GM13976 (cell line): ENCODE data around the gene ARHGEF16.

Source experiments
- DNase-seq: peaks from one replicate; pipeline ENCODE4 v3.0.0; 2012; ENCODE audit warnings: low spot score
- in situ Hi-C: fragments of 300-500 bp; cut with MboI; formaldehyde crosslinking; loops from one replicate; pipeline ENCODE4 v1.12.0; 2022; ENCODE audit warnings: low sequenced_read_pairs, mixed read lengths, inconsistent platforms; ENCODE audit not compliant: unreplicated experiment
- TF ChIP-seq, protein P1 (sequence below): IDR thresholded peaks from 2 replicates; pipeline ENCODE4 v1.5.1; 2012; ENCODE audit warnings: borderline replicate concordance, mild to moderate bottlenecking; ENCODE audit not compliant: insufficient read depth; ENCODE audit errors: extremely low read depth, missing control alignments, control extremely low read depth

The ARHGEF16 gene

DNA sequence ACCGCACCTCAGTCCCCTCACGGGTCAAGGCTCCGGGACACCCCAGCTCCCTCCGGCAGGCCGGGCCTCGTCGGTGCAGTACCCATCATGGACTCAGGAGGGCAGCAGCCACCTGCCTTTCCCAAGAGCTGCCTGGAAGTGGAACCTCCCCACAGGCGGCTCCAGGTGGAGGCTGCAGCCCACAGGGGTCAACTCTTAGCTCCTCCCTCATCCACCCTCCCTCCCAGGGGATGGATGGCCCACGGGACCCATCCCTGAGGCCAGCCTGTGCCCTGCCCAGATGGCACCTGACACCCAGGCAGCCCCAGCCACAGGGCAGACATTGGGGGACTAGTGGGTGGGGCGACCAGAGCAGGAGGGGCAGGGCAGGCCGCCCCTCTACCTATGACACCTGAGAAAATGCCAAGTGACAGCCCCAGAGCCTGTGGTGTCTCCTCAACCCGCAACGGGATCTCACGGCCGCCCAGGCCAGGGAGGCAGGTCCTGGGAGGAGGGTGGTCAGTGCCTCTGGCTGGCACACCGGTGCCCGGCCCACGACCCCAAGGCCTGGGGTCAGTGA, 1.2 kb upstream of the ARHGEF16 start:
- DNase-seq: peak; percentile 93
- TF ChIP-seq, protein P1, sequence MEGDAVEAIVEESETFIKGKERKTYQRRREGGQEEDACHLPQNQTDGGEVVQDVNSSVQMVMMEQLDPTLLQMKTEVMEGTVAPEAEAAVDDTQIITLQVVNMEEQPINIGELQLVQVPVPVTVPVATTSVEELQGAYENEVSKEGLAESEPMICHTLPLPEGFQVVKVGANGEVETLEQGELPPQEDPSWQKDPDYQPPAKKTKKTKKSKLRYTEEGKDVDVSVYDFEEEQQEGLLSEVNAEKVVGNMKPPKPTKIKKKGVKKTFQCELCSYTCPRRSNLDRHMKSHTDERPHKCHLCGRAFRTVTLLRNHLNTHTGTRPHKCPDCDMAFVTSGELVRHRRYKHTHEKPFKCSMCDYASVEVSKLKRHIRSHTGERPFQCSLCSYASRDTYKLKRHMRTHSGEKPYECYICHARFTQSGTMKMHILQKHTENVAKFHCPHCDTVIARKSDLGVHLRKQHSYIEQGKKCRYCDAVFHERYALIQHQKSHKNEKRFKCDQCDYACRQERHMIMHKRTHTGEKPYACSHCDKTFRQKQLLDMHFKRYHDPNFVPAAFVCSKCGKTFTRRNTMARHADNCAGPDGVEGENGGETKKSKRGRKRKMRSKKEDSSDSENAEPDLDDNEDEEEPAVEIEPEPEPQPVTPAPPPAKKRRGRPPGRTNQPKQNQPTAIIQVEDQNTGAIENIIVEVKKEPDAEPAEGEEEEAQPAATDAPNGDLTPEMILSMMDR: peak; percentile 98
- in situ Hi-C loops: no loop called here

DNA sequence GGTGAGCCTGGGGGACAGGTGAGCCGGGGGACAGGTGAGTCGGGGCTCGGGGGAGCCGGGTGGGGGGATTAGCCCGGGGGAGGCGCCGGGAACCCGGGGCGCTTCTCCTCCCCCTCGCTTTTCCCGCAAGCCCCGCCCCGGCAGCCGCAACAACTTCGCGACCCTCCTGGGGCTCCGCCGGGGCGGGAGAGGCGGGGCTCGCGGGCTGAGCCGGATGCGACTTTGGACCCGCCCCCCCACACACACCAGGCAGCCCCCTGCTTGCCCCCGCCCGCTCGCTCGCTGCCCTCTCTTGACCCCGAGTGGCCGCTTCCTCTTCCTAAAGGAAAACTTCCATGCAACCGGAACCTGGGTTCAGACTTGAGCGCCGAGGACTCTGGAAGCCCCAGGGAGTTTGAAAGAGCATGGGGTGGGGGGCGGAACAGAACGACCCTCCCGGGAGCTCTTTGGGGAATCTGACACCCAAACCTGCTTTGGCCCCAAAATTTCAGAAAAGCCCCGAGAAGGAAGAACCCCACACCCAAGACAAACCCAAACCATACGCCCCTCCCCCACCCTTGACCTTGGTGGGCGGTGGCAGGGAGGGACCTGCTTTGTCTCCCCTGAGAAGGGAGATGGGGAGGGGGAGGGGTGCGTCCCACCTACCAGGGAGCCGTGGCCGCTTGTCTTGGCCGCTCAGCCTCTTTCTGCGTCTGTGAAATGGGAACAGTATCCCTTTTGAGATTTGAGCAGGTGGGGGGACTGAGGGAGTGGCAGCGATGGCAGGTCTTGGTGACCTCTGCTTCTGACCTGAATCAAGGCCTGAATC, 550 bp downstream of the ARHGEF16 start:
- TF ChIP-seq, protein P1: no peak
- DNase-seq: no peak
- in situ Hi-C loops: no loop called here

GRCh38 chr1:3455670-3456448, 1.4 kb downstream of the ARHGEF16 start:
- TF ChIP-seq, protein P1: no peak
- in situ Hi-C loops: no loop called here
- no peak for DNase-seq

DNA sequence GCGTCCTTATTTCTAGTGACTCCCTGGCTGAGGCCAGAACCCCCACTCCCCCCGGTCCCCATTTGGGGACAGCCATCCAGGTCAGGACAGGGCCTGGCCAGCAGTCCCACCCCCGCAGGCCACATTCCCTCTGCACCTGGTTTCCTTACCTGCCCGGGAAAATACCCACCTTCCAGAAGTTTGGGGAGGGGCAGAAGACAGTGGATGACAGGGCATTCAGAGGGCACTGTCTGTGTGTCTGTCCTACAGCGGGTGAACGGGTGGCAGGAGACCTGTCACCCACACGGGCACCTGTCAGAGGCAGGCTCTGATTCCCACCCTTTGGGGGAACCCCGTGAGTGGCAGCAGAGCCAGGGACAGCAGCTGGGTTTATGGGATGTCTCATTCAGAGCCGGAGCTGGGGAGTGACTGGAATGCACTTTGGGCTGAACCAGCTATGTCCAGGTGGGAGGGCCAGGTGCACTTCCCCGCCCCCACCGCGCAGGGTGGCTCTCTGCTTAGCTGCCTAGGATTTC, 2.0 kb downstream of the ARHGEF16 start:
- DNase-seq: no peak
- TF ChIP-seq, protein P1: no peak
- in situ Hi-C loops: no loop called here

DNA sequence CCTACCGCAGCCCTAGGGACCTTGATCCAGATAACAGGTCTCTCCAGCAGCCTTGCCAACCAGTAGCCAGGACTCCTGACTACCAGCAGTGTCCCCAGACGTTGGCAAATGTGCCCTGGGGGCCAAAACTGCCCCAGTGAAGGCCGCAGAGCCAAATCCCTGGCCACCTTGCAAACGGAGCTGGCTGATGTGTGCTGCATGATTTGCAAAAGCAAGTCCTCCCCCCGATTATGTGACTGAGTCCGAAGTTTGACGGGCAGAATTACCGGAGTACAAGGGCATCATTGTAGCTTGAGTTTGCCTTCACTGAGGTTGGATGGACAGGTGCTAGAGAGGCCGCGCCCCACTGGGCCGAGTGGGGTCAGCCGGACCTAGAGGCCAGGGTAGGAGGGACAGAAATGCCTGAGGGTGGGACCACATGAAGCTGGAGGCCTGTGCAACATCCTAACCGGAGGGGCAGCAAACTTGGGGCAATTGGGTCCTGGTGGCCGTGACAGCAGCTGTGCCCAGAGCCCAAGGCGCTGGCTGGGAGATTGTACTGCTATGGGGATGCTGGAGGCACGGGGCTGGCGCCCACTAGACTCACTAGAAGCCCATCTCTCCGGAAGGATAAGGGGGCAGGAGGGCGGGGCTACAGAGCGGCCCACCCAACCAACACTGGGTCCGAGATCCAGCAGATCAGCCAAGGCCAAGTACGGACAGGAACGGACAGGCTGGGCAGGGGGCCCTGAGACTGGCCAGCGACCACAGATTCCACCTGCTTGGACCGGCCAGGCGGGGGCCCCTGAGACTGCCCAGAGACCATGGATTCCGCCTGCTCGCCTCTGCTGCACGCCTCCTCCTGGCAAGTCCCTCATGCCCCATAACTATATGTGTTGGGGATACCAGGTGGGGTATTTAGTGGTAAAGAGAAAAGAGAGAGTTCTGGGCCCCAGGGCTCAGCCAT, 2.8 kb downstream of the ARHGEF16 start:
- in situ Hi-C loops: no loop called here
- TF ChIP-seq, protein P1: no peak
- no peak for DNase-seq
